GM21423 (cell line): ENCODE data around the gene GRAP.
A peak's percentile ranks its signal among the peaks of the same experiment; 100 is the strongest.

Experiments
- ATAC-seq: cut with Tn5 transposase; IDR thresholded peaks from one replicate; pipeline ENCODE4 v1.9.1; 2021; ENCODE audit warnings: mild to moderate bottlenecking, moderate library complexity; ENCODE audit not compliant: unreplicated experiment

The GRAP gene

DNA sequence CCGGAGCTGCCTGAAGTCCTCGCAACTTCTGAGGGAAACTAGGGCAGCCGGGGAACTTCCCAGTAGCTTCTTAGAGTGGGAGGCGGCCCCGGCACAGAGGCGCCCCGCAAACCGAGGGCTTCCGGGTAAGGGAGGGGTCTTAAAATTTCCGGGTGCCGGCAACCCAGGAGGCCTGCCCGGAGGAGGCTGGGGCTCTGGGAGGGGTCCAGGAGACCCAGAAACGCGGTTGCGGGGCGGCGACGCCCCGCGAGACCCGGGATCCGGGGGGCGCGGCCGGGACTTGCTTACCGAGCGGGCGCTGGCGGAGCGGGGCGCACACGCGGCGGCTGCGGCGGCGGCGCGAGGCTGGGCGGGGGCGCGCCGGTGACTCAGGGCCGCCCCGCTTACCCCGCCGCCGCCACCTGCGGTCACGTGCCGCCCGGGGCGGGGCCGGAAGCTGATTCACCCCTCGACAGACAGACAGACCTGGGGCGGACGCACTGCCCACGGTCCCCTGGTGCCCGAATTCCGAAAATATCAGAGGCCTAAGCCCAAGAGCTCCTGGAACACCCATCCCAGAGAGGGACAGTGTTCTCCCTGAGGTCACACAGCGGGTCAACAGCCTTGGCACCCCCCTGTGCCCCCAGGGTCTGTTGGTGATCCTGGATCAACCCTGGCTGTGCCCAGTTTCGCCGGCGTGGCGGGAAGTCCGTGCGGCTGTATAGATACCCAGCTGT lies 42.2 kb downstream of the GRAP start, which contains the start of gene FAM83G:
TSS of gene FAM83G (minus strand) at position 344 of the 716 bp plus-strand sequence. CDS start 723 bp downstream, outside the sequence.
- peak; percentile 79 for ATAC-seq

DNA sequence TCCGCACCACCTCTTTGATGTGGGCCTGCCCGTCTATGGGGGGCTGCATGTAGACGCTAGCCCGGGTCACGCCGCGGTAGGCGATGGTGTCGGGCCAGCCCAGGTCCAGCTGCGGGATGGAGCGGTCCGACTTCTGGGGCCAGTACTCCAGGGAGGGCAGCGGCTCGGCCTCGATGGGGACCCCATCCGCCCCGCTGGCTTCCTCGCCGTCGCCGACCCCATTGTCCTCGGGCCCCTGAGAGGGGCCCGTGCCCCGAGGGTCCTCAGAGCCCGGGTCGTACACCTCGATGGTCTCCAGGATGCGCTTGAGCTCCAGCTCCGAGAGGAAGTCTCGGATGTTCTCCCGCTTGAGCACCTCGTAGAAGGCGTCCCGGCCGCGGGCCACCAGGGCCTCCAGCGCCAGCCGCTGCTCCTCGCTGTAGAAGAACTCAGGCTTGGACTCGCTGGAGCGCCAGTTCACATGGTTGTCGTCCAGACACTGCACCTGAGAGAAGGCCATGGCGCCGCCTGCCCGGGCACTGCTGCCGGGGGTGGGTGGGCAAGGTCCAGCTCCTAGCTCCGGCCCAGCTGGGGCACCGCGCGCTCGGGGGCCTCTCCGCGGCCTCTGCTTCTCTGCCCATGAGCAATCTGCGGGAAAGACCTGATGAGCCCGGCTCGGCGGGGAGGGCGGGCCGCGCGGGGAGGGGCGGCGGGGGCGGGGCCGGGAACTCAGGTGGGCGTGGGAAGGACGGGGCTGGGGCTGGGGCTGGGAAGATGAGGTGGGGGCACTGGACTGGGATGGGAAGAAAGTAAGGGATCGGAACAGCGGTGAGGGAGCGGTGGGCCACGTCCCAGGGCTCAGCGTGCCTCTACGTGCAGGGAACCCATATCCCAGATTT lies 43.0 kb downstream of the GRAP start:
- ATAC-seq = no peak

DNA sequence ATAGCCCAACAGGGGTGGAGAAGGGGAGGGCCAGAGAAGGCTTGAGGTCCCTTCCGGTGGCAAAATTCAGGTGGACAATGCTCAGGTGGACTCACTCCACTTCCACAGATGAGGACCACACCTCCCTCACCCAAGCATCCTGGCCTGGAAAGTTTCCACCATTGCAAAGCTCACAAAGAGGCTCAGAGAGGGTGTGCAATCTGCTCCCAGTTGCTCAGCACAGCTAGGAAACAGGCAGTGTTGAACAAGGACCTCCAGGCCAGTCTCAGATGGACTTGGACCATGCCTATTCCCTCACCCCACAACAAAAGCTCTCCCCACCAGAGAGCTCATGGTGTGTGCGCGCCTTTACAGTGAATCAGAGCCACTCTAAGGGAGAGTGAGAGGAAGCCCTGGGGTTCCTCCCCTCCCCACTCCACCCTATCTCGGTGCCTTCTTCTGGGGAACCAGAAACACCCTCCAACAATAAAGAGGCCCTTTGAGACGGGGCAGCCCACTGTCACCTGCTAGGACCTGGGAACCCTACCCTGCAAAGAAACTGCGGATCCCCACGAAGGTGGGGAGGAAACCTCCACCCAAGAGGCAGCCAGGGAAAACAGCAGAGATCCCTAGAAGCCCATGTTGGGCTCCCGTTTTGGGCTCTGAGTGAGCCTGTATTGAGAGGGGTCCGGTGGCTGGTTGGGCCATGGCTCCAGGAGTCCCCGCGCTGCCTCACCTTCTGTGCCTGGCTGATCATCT lies 43.8 kb downstream of the GRAP start:
- ATAC-seq = no peak

DNA sequence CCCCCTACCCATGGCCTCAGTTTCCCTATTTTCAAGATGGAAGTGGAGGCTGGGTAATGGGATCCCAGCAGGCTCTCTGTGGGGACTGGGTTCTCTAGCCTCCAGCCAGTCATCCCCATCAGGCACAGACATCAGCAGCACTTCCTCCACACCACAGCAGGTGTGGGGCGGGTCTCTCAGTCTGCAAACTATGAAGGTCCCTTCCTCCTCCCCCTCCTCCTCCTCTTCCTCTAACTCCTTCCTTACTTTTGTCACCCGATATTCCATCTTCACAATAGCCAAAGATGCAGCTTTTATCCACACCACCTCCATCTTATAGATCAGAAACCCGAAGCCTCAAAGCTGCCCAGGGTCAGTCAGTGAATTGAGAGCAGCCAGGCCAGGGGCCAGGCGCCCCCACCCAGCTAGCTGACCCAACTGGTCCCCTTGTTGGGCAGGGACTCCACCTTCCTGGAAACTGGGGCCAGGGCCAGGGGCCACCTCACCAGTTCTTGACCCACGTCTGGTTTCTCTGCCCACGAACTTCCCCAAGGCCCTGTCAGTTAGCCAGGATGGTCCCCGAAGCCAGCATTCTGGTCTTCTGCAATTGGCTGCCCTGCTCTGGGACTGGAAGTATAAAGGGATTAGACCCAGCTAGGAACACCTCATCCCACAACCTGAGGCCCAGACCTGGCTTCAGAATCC lies 44.7 kb downstream of the GRAP start:
- ATAC-seq = no peak

DNA sequence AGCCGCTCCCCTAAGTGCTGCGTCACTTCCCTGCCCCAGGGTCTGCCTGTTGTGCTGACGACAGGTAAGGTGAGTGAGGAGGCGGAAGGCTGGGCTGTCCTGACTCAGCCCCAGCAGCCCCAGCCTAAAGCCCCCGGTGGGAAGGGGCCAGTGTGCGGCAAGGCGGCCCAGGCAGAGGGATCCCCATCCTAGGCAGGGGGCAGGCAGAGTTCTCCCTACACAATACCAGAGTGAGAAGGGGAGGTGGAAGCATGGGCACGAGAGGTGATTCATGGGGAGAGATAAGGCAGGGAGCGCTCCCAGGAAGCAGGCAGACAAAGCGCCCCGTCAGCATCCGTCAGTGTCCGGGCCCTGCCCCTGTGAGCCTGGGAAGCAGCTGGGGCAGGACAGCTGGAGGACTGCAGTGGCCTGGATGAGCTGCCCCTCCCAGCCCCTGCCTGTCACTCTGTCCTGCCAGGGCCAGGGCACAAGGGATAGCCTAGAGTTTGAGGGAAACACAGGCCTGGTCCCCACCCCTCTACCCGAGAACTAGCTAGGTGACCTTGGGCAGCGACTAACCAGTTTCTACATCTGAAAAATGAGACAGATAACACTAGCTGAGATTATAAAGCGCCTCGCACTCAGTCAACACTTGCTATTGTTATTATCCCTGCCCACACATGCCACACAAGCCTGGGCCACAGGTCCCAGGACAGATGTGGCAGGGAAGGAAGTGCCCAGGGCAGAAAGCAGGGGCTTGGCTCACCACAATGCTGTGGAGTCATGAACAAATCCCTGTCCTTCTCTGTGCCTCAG lies 46.0 kb downstream of the GRAP start:
- no peak for ATAC-seq

DNA sequence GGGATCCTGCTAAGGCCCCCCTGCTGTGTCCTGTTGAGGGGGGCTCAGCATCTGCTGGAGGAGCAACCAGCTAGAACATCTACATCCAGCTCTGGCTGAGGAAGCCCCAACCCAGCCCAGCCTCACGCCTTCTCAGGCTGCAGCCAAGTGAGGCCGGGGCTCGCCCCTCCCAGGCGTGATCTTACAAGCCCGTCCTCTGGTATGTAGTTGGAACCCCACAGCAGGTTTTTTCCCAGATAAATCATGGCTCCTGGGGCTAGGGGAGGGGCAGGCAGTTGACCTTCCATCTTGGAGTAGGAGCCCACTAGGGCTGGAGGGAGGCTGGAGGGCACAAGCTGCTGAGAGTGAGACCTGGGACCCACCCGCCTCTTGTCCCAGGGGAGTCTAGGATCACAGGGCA lies 46.8 kb downstream of the GRAP start:
- no peak for ATAC-seq

DNA sequence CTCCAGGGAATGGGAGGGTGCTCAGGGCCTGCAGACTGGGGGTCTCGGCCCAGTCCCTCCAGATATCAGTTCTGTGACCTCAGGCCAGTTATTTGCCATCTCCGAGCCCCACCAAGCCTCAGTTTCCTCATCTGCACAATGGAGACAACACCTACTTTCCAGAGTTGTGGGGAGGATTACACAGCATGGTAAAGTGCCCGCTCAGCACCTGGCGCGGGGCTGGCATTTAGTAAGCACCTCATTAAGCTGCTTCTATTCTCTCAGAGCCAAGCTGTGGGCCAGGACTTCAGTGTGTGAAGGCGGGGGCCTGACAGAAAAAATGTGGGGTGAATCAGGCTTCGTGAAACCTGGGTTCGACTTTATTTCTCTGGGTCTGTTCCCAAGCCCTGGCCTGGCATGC lies 47.4 kb downstream of the GRAP start:
- no peak for ATAC-seq

DNA sequence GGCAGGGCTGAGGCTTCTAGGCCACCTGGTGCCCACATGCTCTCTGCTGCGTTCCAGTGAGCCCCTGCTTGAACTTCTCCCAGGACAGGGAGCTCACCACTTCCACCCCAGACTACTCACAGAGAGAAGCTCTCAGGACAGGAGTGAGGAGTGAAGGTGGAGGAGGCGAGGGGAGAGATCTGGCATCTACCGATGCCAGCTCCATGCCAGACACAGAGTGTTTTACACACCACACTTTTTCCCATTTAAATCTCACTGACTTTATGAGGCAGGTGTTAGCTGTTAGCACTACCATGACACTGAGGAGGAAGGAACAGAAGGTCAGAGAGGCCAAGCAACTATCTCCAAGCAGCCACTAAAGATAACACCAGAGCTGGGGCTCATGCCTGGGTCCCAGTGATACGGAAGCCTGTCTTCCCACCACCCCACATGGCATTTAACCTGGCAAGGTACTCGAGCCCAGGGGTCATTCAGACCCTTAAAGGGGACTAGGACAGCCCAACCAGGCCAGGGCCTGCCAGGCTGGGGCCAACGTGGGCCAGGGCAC lies 49.0 kb downstream of the GRAP start:
- ATAC-seq = no peak

DNA sequence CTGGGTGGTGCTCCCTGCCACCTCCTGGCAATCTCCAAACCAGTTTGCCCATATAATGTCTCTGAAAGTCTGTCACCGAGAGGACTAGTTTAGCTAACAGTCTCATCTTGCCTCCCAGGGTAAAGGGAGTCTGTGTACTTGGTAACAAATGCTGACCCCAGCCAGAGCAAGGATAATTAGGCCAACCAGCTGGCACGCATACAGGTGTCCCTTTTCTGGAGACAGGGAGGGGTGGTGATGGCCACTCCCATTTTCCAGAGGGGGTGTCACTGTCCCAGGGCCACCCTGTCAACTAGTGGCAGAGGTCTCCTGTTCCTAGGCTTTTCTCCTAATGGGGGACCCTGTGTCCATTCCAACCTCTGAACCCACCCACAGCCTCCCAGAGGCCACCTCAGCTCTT lies 50.3 kb downstream of the GRAP start:
- no peak for ATAC-seq

DNA sequence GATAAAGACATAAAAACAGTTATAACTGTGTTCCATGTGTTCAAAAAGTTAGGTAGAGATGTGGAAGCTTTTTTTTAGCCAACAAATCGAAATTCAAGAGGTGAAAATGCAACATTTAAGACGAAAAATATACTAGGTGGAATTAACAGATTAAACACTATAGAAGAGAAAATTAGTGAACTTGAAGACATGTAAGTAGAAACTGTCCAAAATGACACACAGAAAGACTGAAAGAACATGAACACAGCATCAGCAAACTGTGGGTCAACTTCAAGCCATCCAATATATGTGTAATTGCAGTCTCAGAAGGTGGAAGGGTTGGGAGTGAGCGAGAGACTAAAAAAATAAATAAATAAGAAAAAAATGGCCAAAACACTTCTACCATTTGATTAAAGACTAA lies 51.5 kb downstream of the GRAP start:
- no peak for ATAC-seq

DNA sequence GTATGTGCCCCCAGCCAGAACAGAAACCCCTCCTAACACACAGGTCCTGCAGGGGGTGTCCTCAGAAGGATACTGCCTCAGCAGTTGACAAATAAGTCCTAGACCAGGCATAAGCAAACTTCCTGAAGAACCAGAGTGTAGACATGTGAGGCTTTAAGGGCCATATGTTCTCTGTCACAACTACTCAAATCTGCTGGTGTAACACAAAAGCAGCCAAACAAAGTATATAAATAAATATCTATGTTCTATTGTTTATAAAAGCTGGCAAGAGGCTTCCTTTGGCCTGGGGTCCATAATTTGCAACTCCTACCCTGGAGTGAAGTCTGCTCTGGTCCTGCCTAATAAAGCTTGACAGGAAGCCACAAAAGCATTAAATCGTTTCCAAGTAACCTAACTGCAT lies 52.1 kb downstream of the GRAP start:
- no peak for ATAC-seq

DNA sequence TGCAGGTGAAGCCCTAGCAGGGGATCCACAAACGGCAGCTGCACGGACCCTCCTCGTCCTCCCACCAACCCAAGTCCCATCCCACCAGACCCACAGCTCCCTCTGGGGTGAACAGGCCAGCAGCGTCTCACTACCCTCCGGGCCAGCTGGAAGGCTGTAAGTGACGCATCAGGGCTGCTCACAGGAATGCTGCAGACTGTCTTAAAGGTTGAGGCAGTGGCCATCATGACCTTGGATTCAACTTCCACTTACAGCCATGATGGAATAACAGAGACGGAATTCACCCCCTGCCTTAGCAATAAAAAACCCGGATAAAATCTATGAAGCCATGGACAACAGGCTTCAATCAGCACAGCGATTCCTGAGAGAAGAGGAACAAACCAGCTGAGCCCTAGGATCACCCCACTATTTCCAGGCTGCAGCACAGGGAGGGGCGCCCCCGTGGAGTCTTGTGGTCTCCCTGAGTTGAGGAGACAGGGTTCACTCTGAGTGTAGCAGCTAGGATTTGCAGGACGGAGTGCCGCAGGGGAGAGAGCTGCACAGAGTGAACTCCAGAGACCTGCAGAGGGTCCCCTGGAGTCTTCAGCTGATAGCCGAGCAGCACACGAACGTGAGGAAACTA lies 52.7 kb downstream of the GRAP start:
- no peak for ATAC-seq

DNA sequence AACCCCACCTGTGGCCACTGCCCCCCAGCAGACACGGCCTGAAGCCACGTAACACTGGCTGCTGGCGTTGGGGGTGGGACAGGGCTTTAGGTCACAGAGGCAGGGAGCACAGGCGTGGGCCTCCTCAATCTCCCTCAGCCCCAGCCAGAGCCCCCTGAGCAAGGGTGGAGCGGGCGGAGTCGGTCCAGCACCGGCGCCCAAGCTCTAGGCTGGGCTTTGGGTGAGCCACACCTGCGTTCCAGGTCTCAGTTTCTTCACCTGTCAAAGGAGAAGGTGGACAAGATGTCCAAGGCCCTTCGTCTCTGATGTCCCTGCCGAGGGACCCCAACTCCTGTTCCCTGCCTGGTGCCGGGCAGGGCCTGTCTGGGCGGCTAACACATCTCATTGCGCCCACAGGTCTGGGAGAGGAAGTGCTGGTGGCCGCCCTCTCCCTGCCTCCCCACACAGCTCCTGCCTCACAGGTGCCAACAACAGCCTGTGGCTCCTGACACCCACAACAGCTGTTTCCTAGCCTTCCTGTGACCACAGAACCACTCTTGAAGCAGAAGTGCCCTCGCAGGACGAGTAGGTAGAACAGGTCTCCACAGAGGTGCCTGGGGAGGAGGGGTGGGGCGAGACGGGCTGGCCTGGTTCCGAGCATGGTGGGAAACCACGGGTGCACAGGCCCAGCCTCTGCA lies 54.2 kb downstream of the GRAP start:
- ATAC-seq = no peak

DNA sequence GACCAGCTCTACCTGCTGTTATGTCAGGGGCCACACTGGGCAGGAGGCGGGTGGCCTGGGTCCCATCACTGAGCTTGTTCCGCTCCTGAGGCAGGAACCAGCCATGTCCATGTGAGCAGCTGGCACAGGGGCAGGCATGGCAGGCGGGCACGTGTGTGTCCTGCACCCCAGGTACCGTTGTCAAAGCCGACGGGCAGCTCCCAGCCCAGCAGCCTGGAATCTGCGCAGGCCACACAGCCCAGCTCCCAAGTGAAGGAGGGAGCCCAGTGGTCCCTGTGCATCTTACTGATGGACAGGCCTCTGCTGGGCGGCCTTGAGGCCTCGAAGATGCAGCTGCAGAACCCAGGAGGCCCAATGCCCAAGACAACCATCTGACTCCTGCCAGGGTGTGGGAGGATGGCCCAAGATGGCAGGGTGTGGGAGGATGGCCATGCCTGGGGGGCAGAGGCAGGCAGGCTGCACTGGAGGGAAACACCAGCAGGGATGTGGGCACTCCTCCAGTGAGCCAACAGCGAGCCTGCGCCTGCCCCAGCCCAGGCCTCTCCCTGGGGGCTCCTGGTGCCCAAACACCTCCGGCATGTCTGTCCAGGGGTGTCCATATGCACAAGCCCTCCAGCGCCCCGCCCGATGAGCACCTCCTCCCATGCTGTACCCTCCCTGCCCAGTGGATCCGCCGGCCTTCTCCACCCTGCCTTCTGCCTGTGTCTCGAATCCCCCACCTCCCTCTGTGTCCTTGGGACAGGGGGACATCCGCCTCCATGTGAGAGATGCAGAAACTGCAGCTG lies 55.0 kb downstream of the GRAP start:
- ATAC-seq = no peak

DNA sequence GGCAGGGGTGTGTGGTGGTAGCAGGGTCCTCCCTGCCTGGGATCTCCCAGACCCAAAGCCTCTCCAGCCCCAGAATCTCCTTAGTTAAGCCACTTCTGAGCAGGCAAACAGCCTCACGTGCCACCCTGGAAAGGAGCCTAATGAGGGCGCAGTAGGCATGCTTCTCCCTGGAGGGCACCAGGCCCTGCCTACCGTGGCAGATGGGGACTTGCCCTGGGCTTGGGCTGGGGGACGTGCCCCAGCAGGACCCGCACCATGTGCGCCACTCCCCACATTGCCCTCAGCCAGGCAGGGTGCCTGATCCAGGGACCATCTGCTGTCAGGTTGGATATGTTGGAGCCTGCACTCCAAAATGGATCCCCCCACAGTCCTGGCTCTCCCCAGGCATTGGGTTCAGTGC lies 56.4 kb downstream of the GRAP start:
- no peak for ATAC-seq

DNA sequence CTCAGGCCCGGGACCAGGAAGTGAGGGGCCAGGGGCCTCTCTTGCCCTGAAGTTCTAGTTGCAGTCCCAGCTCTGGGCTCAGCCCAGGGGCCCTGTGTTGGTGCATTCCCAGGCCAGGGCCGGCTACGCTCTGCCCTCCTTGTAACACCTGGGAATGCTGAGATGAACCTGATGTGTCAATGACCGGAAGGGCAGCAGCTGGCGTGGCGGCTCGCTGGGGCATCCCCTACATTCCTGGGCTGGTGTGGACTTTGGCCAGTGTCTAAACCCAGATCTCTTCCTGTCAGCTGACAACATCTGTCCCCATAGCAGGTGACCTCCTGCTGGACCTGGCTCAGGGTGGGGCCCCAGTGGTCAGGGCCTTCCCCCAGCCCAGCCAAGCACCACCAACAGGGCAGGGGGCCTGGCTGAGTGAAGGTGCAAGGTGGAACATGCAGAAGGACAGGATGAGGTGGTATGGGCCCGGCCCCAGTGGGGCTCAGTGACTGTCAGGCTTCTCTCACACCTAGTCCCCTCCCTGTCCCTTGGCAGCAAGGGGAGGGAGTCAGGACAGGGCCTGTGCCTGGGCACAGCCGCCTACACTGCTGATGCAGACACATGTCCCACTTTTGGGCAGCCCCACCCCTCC lies 58.1 kb downstream of the GRAP start:
- ATAC-seq = no peak

DNA sequence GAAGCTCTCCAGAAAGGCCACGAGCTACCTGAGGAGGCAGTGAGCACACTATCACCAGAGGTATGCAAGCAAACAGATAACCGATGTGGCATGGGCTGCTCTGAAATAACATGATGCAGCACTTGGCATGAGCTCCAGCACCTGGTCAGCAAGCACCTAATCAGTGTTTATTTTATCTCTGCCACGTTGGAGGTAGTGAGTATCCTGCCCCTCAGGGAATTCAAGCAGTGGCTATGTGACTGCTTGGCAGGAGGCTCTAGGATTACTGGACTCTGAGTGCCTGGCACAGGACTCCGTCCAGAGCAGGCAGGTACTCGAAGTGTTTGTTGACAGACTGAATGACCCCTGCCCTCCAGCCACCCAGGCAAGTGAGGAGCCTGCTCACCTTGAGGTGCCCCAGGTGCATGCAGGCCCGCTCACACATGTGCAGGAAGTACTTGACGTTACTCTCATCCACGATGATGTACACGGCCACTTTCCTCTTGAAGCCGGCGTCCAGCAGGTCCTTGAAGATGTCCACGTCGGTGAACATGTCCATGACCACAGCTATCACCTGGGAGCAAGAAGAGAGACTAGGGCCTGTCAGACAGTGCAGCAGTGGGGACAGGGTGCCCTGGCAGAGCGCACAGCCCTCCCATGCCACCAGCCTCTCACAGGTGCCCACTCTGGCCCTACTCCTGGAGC lies 58.8 kb downstream of the GRAP start:
- ATAC-seq = no peak
